Right atrium auricular region (tissue), 2 donors: Measurements from ENCODE around the gene CD38. TPM values are rescaled to one million over a fixed set of nuclear protein-coding genes. Genes with fewer than 3 reads are reported as not detected.
"Not testable (repeated sequence)": the region's sequence is repeated elsewhere in the genome, so short reads cannot be mapped to it uniquely, and the experiment has no call there.

ENCODE experiments used
- DNase-seq: peaks from one replicate; pipeline ENCODE4 v3.0.0-alpha.2; 2019; ENCODE audit warnings: low spot score
- H3K27ac ChIP-seq, 2 donors: fragments of 200-600 bp; sonication (generic); 1 replicate in 1 of 2; 2 replicates in 1 of 2; pipeline ENCODE4 v1.5.1; 2016 to 2019
- H3K27me3 ChIP-seq, 2 donors: fragments of 200-600 bp; sonication (generic); one replicate each; pipeline versions ENCODE4 v1.5.1 to v1.6.0; 2017 to 2019
- H3K36me3 ChIP-seq: fragments of 200-600 bp; sonication (generic); one replicate; pipeline ENCODE4 v1.5.1; 2016
- H3K4me1 ChIP-seq, 2 donors: fragments of 200-600 bp; sonication (generic); one replicate each; pipeline versions ENCODE4 v1.5.1 to v1.6.0; 2017 to 2019
- H3K4me3 ChIP-seq, 2 donors: fragments of 200-600 bp; sonication (generic); 1 replicate in 1 of 2; 2 replicates in 1 of 2; pipeline ENCODE4 v1.5.1; 2017 to 2019; ENCODE audit warnings: mild to moderate bottlenecking in 1 of 2, moderate library complexity in 1 of 2
- H3K9me3 ChIP-seq, 2 donors: fragments of 200-600 bp; sonication (generic); one replicate each; pipeline ENCODE4 v1.5.1; 2019
- CTCF ChIP-seq, 2 donors: fragments of 200-600 bp; sonication (generic); IDR thresholded peaks; one replicate each; pipeline ENCODE4 v1.5.1; 2019; ENCODE audit warnings: antibody characterized with exemption in 2 of 2
- total RNA-seq, 2 donors: library from RNA; depleted of rRNA; stranded (reverse); fragments of >200 nt; gene quantifications; one replicate each; pipeline ENCODE4 v1.1.0, GENCODE V29; 2016

Gene CD38
- total RNA-seq, 2 donors from 2014 or later = 3.1 to 4.9 TPM

- Histone ChIP-seq H3K4me3 (no peak overlapping the region), H3K27ac (peak overlapping the region; percentile 23 to 77), H3K9me3 (peaks cover 0 to 15% of the 10 kb centered on the region in 2 donors), H3K4me1 (no peaks in the 10 kb centered on the region), H3K36me3 (no peaks in the 10 kb centered on the region), H3K27me3 (no peaks in the 10 kb centered on the region)
- no peak for TF ChIP-seq CTCF (IDR thresholded peaks at IDR 0.05)
- DNase-seq = no peak
Measured at GRCh38 chr4:15833801-15834200, 55.7 kb downstream of the CD38 start.

GRCh38 chr4:15836362-15836761 is 58.2 kb downstream of the CD38 start:
- no peaks in the 10 kb centered on the region for H3K4me1 ChIP-seq
- no peaks in the 10 kb centered on the region for H3K36me3 ChIP-seq
- DNase-seq = no peak
- H3K9me3 ChIP-seq = peaks cover 0 to 5% of the 10 kb centered on the region in 2 donors
- no peak overlapping the region for H3K4me3 ChIP-seq
- TF ChIP-seq CTCF (IDR thresholded peaks at IDR 0.05) = no peak
- no peak overlapping the region for H3K27ac ChIP-seq
- no peaks in the 10 kb centered on the region for H3K27me3 ChIP-seq

- Histone ChIP-seq H3K4me3 (no peak overlapping the region), H3K36me3 (no peaks in the 10 kb centered on the region), H3K27ac (no peak overlapping the region), H3K9me3 (no peaks in the 10 kb centered on the region), H3K27me3 (no peaks in the 10 kb centered on the region), H3K4me1 (no peaks in the 10 kb centered on the region)
- DNase-seq = no peak
- TF ChIP-seq CTCF (IDR thresholded peaks at IDR 0.05) = no peak
Measured at GRCh38 chr4:15837591-15837990, 59.5 kb downstream of the CD38 start.

GRCh38 chr4:15841194-15841730 is 63.1 kb downstream of the CD38 start:
- not testable (repeated sequence) for H3K36me3 ChIP-seq, H3K9me3 ChIP-seq, H3K27me3 ChIP-seq, H3K4me1 ChIP-seq, DNase-seq, H3K4me3 ChIP-seq, H3K27ac ChIP-seq

- H3K27ac ChIP-seq = no peak overlapping the region
- no peak for TF ChIP-seq CTCF (IDR thresholded peaks at IDR 0.05)
- H3K36me3 ChIP-seq = no peaks in the 10 kb centered on the region
- no peaks in the 10 kb centered on the region for H3K4me1 ChIP-seq
- DNase-seq = no peak
- no peak overlapping the region for H3K4me3 ChIP-seq
- H3K9me3 ChIP-seq = no peaks in the 10 kb centered on the region
- no peaks in the 10 kb centered on the region for H3K27me3 ChIP-seq
Measured at GRCh38 chr4:15847746-15848145, 69.6 kb downstream of the CD38 start.

- no peak overlapping the region for H3K27ac ChIP-seq
- no peak overlapping the region for H3K4me3 ChIP-seq
- H3K36me3 ChIP-seq = no peaks in the 10 kb centered on the region
- no peaks in the 10 kb centered on the region for H3K9me3 ChIP-seq
- H3K4me1 ChIP-seq = no peaks in the 10 kb centered on the region
- DNase-seq = no peak
- no peak for TF ChIP-seq CTCF (IDR thresholded peaks at IDR 0.05)
- no peaks in the 10 kb centered on the region for H3K27me3 ChIP-seq
Measured at GRCh38 chr4:15848191-15848842, 70.2 kb downstream of the CD38 start.
